ENCODE measurements around the gene TNNI3K. TPM values are rescaled to one million over a fixed set of nuclear protein-coding genes. Genes with fewer than 3 reads are reported as not detected.

The TNNI3K gene
- polyA plus RNA-seq, 1 experiment = 1.1 TPM

- H3K27me3 ChIP-seq (ENCODE audit: control insufficient read depth, insufficient read depth, low read length) = no peaks in the 10 kb centered on the region
- H3K4me3 ChIP-seq (ENCODE audit: low read depth, low read length) = no peak overlapping the region
- no peak for DNase-seq (ENCODE audit: low read depth, low spot score)
- H3K27ac ChIP-seq (ENCODE audit: low read depth, low read length) = no peak overlapping the region
- H3K9me3 ChIP-seq (ENCODE audit: control insufficient read depth, insufficient read depth, low read length) = no peaks in the 10 kb centered on the region
- ChIA-PET CTCF (no interaction called here), POLR2A (no interaction called here)
- TF ChIP-seq CTCF (IDR thresholded peaks at IDR 0.05; ENCODE audit: low read depth, low read length) = no peak
These were observed 270.9 kb downstream of the TNNI3K start for GRCh38 chr1:74505928-74506710.

- no peak for DNase-seq (ENCODE audit: low read depth, low spot score)
- ChIA-PET POLR2A (no interaction called here), CTCF (no interaction called here)
- Histone ChIP-seq H3K4me3 (ENCODE audit: low read depth, low read length) (no peak overlapping the region), H3K27ac (ENCODE audit: low read depth, low read length) (no peak overlapping the region), H3K27me3 (ENCODE audit: control insufficient read depth, insufficient read depth, low read length) (no peaks in the 10 kb centered on the region), H3K9me3 (ENCODE audit: control insufficient read depth, insufficient read depth, low read length) (no peaks in the 10 kb centered on the region)
- TF ChIP-seq CTCF (IDR thresholded peaks at IDR 0.05; ENCODE audit: low read depth, low read length) = no peak
These were observed 273.3 kb downstream of the TNNI3K start for GRCh38 chr1:74508449-74508848.

- Histone ChIP-seq H3K4me3 (ENCODE audit: low read depth, low read length) (no peak within 1 kb of the TSS), H3K9me3 (ENCODE audit: control insufficient read depth, insufficient read depth, low read length) (no peaks in the 10 kb centered on the region), H3K27ac (ENCODE audit: low read depth, low read length) (no peak within 1 kb of the TSS), H3K27me3 (ENCODE audit: control insufficient read depth, insufficient read depth, low read length) (no peaks in the 10 kb centered on the region)
- ChIA-PET POLR2A (no interaction called here), CTCF (interaction anchor here (1.2 to 4.2 kb wide), 2 partner anchors 9 to 80 kb away, joined by 3 to 12 read pairs; no protein-coding TSS in a partner anchor)
- no peak for DNase-seq (ENCODE audit: low read depth, low spot score)
- TF ChIP-seq CTCF (IDR thresholded peaks at IDR 0.05; ENCODE audit: low read depth, low read length) = no peak
These were observed 277.2 kb downstream of the TNNI3K start, which contains the start of gene LRRC53 for GRCh38 chr1:74512170-74512915. Gene LRRC53, minus strand, starts transcription at chr1:74512611. Its CDS starts 29,262 bp downstream, at chr1:74483349.

GRCh38 chr1:74513411-74514300, 278.5 kb downstream of the TNNI3K start:
- no peak overlapping the region for H3K27ac ChIP-seq (ENCODE audit: low read depth, low read length)
- TF ChIP-seq CTCF (IDR thresholded peaks at IDR 0.05; ENCODE audit: low read depth, low read length) = no peak
- POLR2A ChIA-PET = no interaction called here
- H3K4me3 ChIP-seq (ENCODE audit: low read depth, low read length) = no peak overlapping the region
- CTCF ChIA-PET = interaction anchor here (4.2 kb wide), 1 partner anchor 10 kb away, joined by 12 read pairs; no protein-coding TSS in a partner anchor
- DNase-seq (ENCODE audit: low read depth, low spot score) = no peak
- H3K9me3 ChIP-seq (ENCODE audit: control insufficient read depth, insufficient read depth, low read length) = no peaks in the 10 kb centered on the region
- H3K27me3 ChIP-seq (ENCODE audit: control insufficient read depth, insufficient read depth, low read length) = no peaks in the 10 kb centered on the region
